ENCODE data around the gene GOSR2.
"Not testable (repeated sequence)": the region's sequence is repeated elsewhere in the genome, so short reads cannot be mapped to it uniquely, and the experiment has no call there.

GOSR2 gene

DNA sequence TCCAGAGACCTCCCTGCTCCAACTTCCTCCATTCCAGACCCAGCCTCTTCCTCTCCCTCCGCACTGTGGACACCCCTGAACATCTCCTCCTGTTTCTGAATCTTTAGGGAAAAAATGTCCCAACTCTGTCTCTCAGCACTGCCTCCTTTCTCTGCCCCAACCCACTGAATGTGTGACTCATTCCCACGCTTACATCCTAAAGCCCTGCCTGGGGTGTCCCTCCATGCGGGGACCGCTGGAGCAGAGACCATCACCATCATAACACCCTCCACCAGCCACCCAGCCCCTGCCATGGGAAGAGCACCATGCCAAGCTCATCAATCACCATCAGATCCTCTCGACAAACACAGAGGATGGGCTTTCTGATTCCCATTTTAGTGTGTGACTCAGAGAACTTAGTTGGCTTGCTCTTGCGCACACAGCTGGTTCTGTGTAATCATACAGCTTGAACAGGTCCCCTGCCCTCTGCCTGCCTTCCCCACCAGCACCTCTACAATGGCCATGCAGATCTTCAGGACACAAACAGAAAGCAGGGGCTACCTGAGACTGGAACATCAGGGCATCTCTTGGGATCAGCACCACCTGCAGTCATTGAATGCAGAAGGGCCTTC, 45.4 kb downstream of the GOSR2 start:
- DNase-seq, result no peak

DNA sequence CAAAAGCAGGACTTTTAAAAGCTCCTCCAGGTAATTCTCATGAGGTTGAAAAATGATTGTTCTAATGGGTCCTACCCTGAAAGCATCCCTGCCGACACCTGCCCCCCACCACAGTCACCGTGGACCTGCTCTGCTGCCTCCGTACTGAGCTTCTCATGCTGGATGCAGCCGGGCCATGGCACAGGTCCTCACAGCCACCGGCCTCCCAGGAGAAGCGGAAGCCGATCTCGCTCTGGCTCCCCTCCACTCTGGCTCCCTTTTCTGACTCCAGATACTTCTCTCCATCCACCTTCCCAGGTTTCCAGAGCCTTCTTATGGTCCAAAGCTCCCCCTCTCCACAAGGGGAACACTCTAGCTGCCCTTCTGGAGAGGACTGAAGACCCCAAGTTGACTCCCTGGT, 45.9 kb downstream of the GOSR2 start:
- DNase-seq, result no peak

DNA sequence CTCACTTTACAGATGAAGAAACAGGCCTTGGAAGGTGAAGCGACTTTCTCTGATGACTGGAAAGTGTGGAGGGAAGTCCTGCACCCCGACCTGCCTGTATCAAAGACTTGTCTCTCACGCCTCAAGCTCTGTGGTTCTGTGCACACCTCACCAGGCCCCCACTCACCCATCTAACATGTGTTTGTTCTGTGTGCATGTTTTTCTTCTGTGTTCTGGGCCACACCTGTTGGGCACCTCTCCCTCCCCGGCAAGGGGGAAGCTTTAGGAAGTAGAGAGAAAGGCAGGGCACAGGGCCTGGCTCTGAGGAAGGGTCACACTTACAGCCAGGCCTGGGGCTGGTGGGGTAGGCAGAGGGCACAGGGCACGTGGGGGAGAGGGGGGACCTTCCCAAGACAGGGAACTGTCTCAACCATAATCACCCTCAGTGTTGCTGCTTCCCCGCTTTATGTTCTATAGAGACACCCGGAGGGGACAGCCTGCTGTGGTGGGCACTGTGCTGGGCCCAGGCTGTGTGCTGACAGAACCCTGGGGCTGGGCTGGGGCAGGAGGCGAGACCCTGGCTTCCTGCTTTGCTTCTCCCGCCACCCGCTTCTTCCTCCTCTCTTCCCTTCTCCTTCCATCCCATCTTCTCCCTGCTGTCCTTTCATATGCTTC, 48.8 kb downstream of the GOSR2 start:
- DNase-seq, result no peak

DNA sequence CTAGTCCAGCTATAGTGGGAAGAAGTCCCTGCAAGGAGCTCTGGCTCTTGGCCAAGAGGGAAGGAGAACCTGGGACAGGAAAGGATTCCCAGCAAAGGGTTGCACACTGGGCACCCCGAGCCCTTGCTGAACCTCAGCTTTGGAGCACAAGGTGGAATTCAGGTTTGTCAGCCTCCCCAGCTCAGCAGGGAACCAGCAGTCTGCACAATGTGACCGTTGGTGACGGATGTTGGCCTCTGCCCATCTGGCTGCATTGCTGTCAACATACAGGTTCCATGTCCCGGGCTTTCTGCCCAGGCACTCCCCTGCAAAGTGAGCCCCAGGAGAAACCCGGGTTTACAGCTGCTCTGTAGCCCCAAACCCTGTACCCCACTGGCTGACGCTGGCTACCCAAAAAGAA, 49.4 kb downstream of the GOSR2 start:
- no peak for DNase-seq

DNA sequence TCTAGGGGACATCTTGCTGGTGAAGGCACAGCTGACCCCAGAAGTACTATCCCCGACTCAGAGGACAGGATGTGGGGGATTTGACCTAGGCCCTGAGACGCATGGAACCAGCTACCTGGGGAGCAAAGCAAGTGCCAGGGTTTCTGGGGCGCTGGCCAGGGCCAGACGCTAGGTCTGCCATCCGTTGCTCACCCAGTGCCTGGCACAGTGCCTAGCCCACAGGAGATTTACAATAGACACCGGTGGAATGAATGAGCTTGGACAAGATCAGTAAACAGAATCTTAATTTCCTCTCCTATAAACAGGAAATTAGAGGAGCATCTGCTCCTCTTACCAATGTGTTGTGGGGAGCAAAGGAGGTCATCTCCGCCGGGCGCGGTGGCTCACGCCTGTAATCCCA, 51.1 kb downstream of the GOSR2 start:
- DNase-seq, result no peak

DNA sequence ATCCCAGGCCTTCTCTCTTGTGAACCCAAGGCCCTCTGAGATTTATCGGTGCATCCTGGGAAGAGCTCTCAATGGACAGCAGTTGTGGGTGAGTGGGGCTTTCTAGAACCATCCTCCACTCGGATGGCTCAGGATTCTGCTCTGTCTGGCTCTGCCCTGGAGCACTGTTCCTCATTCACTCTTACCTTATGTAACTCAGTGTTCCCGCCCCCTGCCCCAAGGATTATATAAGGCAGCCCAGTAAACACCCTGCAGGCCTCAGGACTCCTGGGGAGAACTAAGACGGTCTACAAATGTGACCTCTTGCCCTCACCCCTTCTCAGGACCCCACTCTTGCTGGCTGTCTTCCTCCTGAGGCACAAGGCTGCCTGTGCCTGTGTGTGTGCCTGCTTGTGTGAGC, 52.3 kb downstream of the GOSR2 start:
- no peak for DNase-seq

DNA sequence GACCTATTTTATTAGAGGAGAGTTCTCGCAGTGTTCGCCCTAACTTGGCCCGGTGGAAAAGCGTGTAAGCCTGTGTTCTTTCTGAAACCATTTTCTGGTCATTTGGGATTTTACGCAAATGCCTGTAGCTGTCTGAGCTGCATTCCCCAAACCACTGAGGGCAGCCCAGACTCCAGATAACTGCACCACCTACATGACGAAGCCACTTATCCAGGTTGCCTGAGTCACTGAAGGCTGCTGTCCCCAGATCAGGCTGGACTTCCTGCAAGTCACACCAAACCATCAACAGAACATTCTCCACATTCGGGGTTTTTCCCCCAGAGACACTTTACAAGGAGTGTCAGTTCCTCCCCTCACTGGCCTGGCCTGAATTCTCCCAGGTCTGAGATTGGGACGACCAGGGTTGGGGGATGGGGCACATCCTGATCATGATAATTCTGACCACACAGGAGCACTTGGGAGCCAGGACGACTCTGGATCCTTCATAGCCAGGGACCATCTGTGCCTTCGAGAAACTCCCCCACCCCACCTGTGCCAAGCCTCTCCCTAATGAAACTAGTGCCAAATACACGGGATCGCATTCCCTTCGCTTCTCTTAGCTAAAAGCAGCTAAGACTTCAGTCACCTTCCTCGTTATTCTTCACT, 53.8 kb downstream of the GOSR2 start:
- DNase-seq, result no peak

DNA sequence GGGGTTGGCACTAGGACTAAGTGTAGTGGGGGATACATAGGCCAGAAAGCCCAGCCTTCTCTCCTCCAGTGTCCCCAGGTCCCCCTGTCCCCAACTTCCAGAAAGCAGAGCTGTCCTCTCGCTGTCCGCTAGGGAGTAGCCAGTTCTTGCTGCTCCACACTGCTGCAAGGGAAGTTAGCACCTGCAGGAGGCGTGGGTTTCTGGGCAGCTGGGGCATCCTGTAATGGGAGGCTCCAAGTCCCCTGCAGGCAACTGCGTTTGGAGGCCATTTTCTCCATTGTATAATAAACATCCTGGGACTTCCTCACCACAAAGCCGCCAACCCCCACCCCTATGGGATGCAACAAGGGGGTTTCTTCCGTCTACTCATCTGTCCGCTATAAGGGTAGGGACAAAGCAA, 54.4 kb downstream of the GOSR2 start:
- peak; percentile 26 for DNase-seq

DNA sequence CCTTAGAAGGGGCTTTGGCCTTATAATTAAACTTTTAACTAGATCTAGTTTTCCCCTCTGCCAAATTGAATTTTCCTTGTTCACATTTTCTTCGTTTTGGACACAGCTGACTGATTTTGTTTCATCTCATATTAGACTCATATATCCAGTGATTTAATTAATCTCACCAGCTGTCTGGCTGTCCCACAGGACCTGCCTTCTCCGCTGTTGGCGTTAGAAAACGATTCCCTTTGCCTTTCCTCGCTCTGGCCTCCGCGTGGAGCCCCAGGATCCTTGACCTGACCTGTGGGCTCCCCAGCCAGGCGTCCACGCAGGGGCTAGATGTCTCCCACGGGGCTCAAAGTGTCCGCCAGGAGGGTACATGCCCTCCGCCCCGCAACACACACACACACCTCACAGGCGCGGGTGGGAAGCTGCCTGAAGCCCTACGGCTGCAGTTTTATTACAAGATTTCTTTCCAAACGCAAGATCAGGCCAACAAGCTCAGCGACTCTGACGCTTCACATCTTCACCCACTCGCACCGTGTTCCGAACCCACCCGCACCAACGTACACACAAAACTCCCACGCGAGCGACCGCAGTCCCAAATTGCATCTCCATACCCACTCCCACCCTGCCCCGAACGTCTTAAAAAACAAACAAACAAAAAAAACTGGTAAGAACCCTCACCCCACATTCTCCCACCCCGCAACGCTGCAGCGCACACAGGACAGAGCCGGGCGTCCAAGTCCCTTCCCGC, 55.0 kb downstream of the GOSR2 start:
- DNase-seq, result no peak

DNA sequence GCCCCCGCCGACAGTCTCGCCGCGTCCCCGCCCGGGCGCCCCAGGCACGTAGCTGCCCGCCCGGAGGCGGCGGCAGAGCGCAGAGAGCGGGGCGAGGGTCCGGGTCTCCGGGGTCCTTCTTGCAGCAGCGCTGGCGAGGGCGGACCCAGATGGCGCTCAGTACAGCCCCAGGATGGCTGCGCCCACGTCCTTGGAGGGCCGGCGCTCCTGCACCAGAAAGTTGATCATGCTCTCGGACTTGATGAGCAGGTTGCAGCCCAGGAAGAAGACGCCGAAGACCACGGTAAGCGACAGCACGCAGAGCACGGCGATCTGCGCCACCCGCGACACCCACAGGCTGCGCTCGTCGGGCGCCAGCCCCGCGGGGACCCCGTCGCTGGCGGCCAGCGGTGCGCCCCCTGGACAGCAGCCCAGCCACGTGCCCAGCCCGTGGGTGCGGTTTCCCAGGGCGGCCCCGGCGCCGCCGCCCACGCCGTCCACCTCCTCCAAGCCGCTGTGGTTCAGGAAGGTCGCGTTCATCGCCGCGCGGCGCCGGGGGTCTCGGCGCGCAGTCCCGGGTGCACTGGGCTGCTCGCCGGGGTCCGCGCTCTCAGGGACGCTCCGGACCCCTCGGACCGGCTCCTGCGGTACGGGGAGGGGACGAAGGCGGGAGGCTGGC, 55.7 kb downstream of the GOSR2 start:
- no peak for DNase-seq

DNA sequence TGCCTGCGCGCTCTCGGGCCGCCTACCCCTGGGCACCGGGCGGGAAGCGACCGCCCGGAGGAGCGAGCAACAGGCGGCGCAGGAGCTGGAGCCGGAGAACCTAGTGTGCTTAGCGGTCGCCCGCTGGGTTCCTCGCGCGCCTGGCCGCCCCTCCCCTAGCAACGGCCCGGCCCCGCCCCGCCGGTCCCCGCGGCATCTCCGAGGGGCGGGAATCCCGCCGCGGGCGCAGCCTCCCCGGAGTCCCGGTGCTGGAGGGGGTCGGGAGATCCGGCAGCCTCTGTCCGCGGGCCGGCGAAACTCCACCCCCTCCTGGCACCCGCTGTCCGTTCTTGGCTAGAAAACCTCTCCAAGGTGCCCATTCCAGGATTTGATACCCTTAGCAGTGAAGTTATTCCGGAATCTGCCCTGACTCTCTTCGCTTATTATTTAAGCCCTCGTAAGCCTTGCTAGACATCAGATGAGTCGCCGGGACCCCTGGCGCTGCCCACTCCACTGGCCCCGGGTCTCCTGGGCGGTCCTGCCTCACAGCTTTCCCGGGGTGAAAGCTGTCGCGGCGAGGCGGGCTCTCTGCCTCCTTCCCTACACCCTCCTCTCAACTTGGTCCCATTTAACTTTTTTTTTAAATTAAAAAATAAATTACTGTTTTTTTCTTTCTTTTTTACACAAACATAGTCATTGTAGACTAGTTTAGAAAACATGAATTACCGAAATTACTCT, 56.3 kb downstream of the GOSR2 start, which contains the start of gene RPRML:
RPRML (minus strand) TSS at position 107 of the 717 bp plus-strand sequence. CDS start 246 bp downstream, outside the sequence.
- peak; percentile 29 for DNase-seq

DNA sequence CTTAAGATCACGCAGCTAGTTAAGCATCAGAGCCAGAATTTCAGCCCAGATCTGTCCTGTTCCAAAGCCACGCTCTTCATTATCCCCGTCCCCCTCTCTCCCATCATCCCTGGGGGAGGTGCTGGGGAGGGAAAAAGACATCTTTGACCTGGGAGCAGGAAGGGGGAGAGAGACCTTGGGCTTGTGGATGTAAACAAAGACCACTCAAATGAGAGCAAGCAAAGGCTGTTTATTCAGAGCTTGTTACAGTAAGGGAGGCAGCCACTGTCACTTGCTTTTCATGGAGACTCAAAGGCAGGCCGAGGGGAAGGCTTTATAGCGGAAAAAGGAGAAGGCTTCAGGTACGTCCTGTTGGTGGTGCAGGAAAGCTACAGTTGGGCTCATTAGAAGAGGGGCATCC, 59.6 kb downstream of the GOSR2 start:
- no peak for DNase-seq

DNA sequence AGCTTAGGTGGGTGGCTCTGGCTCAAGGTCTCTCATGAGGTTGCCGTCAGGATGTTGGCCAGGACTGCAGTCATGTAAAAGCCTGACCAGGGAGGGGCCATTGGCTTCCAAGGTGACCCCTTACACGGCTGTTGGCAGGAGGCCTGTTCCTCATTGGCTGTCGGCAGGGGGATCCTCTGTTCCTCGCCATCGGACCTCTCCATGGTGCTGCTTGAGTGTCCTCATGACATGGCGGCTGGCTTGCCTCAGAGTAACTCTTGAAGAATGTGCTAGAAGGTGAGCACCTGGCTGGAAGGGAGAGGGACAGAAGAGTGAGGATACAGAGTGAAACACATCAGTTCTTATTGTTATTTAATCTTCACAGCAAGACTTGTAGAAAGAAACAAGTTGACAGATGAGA, 60.8 kb downstream of the GOSR2 start:
- no peak for DNase-seq

DNA sequence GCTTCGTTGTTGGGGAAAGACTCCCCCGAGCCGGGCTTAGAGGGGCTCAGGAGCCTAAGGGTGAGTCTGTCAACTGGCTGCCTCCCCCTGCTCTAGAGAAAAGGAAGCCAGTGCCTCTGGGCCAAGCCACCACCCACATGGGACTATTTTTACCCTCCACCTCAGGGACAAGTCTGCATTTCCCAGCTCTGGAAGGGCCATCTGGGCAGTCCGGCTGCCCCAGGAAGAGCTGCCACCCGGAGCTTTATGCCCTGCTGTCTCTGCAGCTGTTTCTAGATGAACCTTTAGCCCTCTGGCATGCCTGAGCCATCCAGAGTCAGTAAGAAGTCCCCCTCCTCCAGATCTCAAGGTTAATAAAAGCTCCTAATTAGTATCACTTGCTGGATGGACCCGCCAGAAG, 61.4 kb downstream of the GOSR2 start:
- no peak for DNase-seq

DNA sequence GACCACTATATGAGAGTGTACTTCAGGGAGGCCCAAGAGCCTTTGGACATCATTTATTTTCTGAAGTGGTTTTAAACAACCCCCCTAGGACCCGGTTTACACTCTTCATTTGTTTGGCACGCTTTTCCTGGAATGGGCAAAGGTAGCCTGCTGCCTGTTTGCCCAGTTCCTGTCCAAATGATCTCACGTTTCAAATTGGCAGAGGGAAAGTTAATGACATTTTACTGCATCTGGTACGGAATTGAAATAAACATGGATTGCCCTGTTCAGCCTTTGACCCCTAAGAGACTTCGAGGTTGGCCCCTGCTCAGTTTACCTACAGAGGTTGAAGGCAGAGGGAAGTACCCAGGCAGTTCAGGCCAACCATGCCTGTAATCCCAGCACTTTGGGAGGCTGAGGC, 61.9 kb downstream of the GOSR2 start:
- DNase-seq, result no peak

DNA sequence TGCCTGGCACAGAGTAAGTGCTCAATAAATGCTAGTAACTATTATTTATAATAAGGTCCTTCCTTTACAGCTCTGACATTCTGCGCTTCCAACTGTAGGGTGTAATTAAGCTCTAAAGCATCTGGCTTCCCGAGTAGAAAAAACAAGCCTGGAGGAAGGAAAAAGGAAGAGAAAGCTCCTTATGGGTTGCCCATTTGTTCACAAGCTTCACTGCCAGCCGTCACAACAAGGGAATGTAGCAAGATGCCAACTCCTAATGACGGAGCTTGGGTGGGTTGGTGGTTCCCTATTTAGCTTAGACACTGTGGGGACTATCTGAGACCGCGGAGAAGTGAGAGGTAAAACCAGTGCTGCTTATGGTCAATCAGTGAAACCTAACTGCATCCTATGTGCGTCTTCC, 63.4 kb downstream of the GOSR2 start:
- no peak for DNase-seq

DNA sequence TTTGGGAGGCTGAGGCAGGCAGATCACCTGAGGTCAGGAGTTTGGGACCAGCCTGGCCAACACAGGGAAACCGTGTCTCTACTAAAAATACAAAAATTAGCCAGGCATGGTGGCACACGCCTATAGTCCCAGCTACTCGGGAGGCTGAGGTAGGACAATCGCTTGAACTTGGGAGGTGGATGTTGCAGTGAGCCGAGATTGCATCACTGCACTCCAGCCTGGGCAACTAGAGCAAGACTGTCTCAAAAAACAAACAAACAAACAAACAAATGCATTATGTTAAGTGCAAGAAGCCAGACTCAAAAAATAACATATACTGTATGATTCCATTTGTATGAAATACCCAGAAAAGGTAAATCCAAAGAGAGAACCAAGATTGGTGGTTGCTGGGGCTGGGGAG, 65.0 kb downstream of the GOSR2 start:
- DNase-seq, result not testable (repeated sequence)

DNA sequence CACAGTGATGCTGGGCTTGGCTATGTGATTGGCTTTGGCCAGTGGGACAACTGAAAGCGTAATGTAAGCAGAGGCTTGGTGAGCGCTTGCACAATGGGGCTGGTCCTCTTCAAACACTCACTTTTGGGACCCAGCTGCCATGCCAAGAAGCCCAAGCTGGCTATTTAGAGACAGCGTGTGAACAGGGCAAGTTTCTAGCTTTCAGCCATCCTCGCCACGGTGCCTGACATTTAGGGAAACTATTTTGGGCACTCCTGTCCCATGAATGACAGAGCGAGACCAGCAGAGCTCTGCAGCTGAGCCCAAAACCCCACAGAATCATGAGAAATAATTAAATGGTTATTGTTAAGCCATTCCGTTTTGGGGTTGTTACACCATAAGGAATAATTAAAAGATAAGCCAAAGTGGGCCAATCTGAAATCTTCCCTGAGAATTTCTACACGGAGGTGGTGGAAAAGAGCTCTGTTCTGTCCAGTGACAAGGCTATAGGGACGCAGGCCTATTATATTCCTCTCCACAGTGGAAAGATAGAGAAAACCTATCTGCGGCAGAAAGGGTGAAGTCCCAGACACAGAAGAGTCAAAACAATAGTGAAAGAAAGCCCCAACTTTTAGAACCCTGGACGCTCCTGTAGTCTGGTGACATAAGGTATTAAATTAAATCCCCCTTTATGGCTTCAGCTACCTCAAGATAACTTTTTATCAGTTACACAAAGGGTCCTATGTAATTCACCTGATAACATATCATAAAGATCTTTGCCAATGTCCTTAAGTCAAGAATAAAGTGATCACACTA, 66.9 kb downstream of the GOSR2 start:
- no peak for DNase-seq

DNA sequence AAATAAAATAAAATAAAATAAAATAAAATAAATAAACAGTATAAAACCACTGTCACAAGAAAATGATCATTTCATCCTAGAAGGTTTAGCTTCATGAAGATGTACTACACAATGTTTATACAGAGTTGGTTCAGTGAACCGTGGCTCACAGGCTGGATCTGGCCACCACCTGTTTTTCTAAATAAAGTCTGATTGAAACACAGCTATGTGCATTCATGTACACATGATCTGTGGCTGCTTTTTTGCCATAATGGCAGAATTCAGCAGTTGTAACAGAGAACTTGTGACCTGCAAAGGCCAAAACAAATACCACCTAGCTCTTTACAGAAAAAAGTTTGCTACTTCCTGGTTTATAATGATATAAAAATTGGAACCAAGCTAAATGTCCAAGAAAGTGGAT, 68.7 kb downstream of the GOSR2 start:
- no peak for DNase-seq

Data from fibroblast of skin of right biceps (primary cell).